ENCODE measurements around the gene TMEM88.

Gene TMEM88

GRCh38 chr17:7834957-7835813 lies 19.7 kb upstream of the TMEM88 start:
- POLR2A ChIA-PET, result interaction anchor here (1.0 to 3.6 kb wide), 4 partner anchors 9 to 149 kb away, joined by 3 to 23 read pairs (median 11); partner anchors contain the start of genes NAA38 and TP53
- CTCF ChIA-PET, result interaction anchor here (0.6 to 5.7 kb wide), 26 partner anchors 8 to 222 kb away, joined by 3 to 40 read pairs (median 5); partner anchors contain the start of genes KCNAB3 and NAA38
- peak; percentile 95 for TF ChIP-seq CTCF (IDR thresholded peaks at IDR 0.05; ENCODE audit: insufficient read depth, low read length, missing control alignments)
- peak; percentile 91 for DNase-seq (ENCODE audit: low read depth, low spot score)
- H3K4me3 ChIP-seq (ENCODE audit: low read depth, low read length), result peak overlapping the region; percentile 83

DNA sequence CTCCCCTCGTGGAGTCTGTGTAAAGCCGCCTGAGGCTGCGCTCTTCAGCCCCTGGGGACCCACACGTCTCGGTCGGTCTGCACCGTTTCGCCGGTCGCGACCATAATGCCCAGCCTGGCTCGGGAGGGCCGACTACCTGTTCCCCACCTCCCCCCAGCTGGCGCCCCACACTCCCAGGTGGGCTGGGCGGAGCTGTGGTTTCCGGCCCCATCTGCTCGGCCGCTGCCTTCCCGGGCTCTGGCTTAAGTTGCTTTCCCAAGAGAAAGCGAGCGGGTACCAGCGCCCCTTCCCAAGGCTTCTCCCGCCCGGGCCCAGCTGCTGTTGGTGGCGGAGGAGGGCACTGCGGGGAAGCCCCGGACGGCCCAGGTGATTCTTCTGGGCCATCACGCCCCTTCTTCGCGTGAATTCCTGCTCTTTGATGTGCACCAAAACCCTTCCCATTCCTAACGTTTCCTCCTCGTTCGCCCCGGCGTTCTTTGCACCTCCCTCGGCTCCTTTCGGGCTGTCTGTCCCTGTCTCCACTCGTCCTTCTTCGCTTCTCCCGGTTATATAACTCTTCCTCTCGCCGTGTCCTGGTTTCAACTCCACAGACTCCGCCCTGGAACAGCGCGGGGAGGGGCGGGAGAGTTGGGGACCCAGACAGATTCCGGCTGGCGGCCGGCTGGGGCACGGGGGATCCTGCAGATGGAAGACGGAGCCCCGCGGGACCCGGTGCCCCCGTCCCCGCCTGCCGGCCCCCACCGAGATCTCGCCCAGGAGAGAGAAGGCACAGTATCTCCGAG lies 18.9 kb upstream of the TMEM88 start:
- no peak for TF ChIP-seq CTCF (IDR thresholded peaks at IDR 0.05; ENCODE audit: insufficient read depth, low read length, missing control alignments)
- CTCF ChIA-PET, result interaction anchor here (0.9 to 5.7 kb wide), 15 partner anchors 10 to 221 kb away, joined by 3 to 40 read pairs (median 6); no protein-coding TSS in a partner anchor
- H3K4me3 ChIP-seq (ENCODE audit: low read depth, low read length), result peak overlapping the region; percentile 83
- DNase-seq (ENCODE audit: low read depth, low spot score), result no peak
- POLR2A ChIA-PET, result interaction anchor here (1.0 to 3.6 kb wide), 4 partner anchors 8 to 150 kb away, joined by 3 to 23 read pairs (median 11); partner anchors contain the start of genes NAA38 and TP53

GRCh38 chr17:7836596-7837407 lies 18.1 kb upstream of the TMEM88 start:
- H3K4me3 ChIP-seq (ENCODE audit: low read depth, low read length), result peak overlapping the region; percentile 83
- DNase-seq (ENCODE audit: low read depth, low spot score), result no peak
- ChIA-PET POLR2A (interaction anchor here (2.3 to 3.6 kb wide), 2 partner anchors 7 to 20 kb away, joined by 18 to 23 read pairs; partner anchors contain the start of gene NAA38), CTCF (interaction anchor here (0.9 to 3.0 kb wide), 9 partner anchors 9 to 283 kb away, joined by 3 to 18 read pairs (median 5); partner anchors contain the start of genes CYB5D1, NAA38 and TMEM88)
- no peak for TF ChIP-seq CTCF (IDR thresholded peaks at IDR 0.05; ENCODE audit: insufficient read depth, low read length, missing control alignments)

DNA sequence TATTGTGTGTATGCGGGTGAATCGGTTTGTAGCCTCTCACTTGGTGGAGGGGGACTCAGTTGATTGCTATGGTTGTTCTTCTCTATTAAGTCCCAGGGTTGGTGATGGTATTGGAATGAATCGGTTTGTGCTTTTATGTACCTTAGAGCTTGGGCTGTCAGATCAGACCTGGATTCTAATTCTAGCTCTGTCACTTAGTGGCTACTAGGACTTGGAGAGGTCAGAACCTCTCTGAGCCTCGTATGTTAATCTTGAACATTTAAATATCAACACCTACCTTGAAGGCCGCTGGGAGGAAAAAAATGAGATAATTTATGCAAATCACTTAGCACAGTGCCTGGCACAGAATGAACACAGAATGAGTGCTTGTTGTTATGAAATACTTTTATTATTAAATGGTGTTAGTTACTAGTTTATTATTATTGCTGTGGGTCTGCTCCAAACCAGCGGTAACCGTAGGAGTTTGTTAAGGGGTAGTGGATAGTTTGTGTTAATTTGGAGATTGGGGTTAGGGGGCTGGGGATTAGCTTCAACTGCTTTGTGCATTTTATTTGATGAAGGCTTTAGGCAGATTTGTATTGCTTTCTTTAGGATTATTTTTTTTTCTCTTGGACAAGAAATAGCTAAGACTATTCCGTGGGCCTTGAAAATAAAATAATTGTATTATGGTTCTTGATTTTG lies 17.3 kb upstream of the TMEM88 start:
- peak overlapping the region; percentile 83 for H3K4me3 ChIP-seq (ENCODE audit: low read depth, low read length)
- TF ChIP-seq CTCF (IDR thresholded peaks at IDR 0.05; ENCODE audit: insufficient read depth, low read length, missing control alignments), result no peak
- DNase-seq (ENCODE audit: low read depth, low spot score), result no peak
- ChIA-PET CTCF (interaction anchor here (0.9 to 3.0 kb wide), 11 partner anchors 13 to 282 kb away, joined by 3 to 16 read pairs (median 5); partner anchors contain the start of genes CYB5D1, NAA38 and TMEM88), POLR2A (interaction anchor here (3.6 kb wide), 1 partner anchor 19 kb away, joined by 23 read pairs; the partner anchor contains the start of gene NAA38)
